SU-DHL-6 (cell line): ENCODE data around the gene SIPA1.

Source experiments
- H2AFZ ChIP-seq: fragments of 200-600 bp; sonication (generic); 2 replicates; pipeline ENCODE4 v1.6.1; 2014; ENCODE audit warnings: low read depth, mild to moderate bottlenecking, moderate library complexity, mixed read lengths, antibody characterized with exemption, low read length; ENCODE audit not compliant: severe bottlenecking
- H3F3A ChIP-seq: fragments of 200-600 bp; shearing (Covaris generic); 2 replicates; pipeline ENCODE4 v1.6.0; 2016; ENCODE audit warnings: antibody characterized with exemption, mild to moderate bottlenecking; ENCODE audit not compliant: insufficient read depth
- H3K27ac ChIP-seq: fragments of 200-600 bp; sonication (generic); 2 replicates; pipeline ENCODE4 v1.5.1; 2016; ENCODE audit warnings: low read depth, mild to moderate bottlenecking, low read length, moderate library complexity, mixed read lengths
- H3K27me3 ChIP-seq: fragments of 200-600 bp; sonication (generic), shearing (Covaris generic); 2 replicates; pipeline ENCODE4 v1.6.0; 2014; ENCODE audit warnings: mild to moderate bottlenecking, low read length
- H3K36me3 ChIP-seq: fragments of 200-600 bp; sonication (generic); 2 replicates; pipeline ENCODE4 v1.6.1; 2014; ENCODE audit warnings: mild to moderate bottlenecking, low read length, mixed read lengths
- H3K4me2 ChIP-seq: fragments of 300-600, 200-600 bp; shearing (Covaris generic), sonication (generic); 2 replicates; pipeline ENCODE4 v1.6.0; 2014; ENCODE audit warnings: low read length, low read depth, mild to moderate bottlenecking; ENCODE audit not compliant: poor library complexity, severe bottlenecking
- H3K4me3 ChIP-seq: fragments of 200-600 bp; sonication (generic); 2 replicates; pipeline ENCODE4 v1.5.1; 2014; ENCODE audit warnings: antibody characterized with exemption, low read length, mild to moderate bottlenecking, mixed read lengths; ENCODE audit not compliant: insufficient read depth, poor library complexity, severe bottlenecking
- H3K79me2 ChIP-seq: fragments of 200-600 bp; sonication (generic); 2 replicates; pipeline ENCODE4 v1.6.1; 2014; ENCODE audit warnings: mild to moderate bottlenecking, low read length, moderate library complexity; ENCODE audit not compliant: insufficient read depth
- H3K9ac ChIP-seq: fragments of 200-600 bp; sonication (generic); 2 replicates; pipeline ENCODE4 v1.7.0; 2014; ENCODE audit warnings: mild to moderate bottlenecking, low read length
- H3K9me2 ChIP-seq: fragments of 200-600 bp; sonication (generic); replicated peaks from 2 replicates; pipeline ENCODE4 v1.6.1; 2014; ENCODE audit warnings: low read length; ENCODE audit not compliant: insufficient read depth
- H3K9me3 ChIP-seq: fragments of 200-600 bp; sonication (generic); 2 replicates; pipeline ENCODE4 v1.6.1; 2014; ENCODE audit warnings: low read length, mixed read lengths; ENCODE audit not compliant: insufficient read depth
- H4K20me1 ChIP-seq: fragments of 200-600 bp; sonication (generic); 2 replicates; pipeline ENCODE4 v1.6.1; 2014; ENCODE audit warnings: low read depth, mild to moderate bottlenecking, antibody characterized with exemption, low read length, moderate library complexity, mixed read lengths
- CTCF ChIP-seq: fragments of 200-600 bp; sonication (generic); IDR thresholded peaks from one replicate; pipeline ENCODE4 v1.5.1; 2017; ENCODE audit warnings: antibody characterized with exemption, mild to moderate bottlenecking, low read length, moderate library complexity; ENCODE audit not compliant: insufficient read depth, poor library complexity, severe bottlenecking
- EZH2phosphoT487 ChIP-seq: fragments of 200-600 bp; sonication (generic), shearing (Covaris generic); conservative IDR thresholded peaks from 2 replicates; pipeline ENCODE4 v1.6.1; 2018; ENCODE audit warnings: mild to moderate bottlenecking, antibody characterized with exemption, low read length, moderate library complexity, mixed read lengths

SIPA1 gene

GRCh38 chr11:65599216-65599954, 38.5 kb upstream of the SIPA1 start:
- Histone ChIP-seq H3K9me2 (no peaks in the 10 kb centered on the region), H3K27ac (no peak overlapping the region), H3K4me2 (no peak overlapping the region), H3K9ac (no peak overlapping the region), H3F3A (no peaks in the 10 kb centered on the region), H4K20me1 (no peaks in the 10 kb centered on the region), H3K36me3 (no peaks in the 10 kb centered on the region), H3K9me3 (no peaks in the 10 kb centered on the region), H3K79me2 (no peaks in the 10 kb centered on the region), H2AFZ (no peak overlapping the region), H3K27me3 (no peaks in the 10 kb centered on the region), H3K4me3 (no peak overlapping the region)
- no peak for TF ChIP-seq CTCF
- TF ChIP-seq EZH2phosphoT487 = no peak

GRCh38 chr11:65599955-65600246, 38.0 kb upstream of the SIPA1 start:
- Histone ChIP-seq H3K9ac (no peak overlapping the region), H4K20me1 (no peaks in the 10 kb centered on the region), H3K27me3 (no peaks in the 10 kb centered on the region), H3K9me3 (no peaks in the 10 kb centered on the region), H3K79me2 (no peaks in the 10 kb centered on the region), H3K4me2 (no peak overlapping the region), H2AFZ (no peak overlapping the region), H3K36me3 (no peaks in the 10 kb centered on the region), H3K4me3 (no peak overlapping the region), H3K9me2 (no peaks in the 10 kb centered on the region), H3K27ac (no peak overlapping the region), H3F3A (no peaks in the 10 kb centered on the region)
- TF ChIP-seq EZH2phosphoT487 = no peak
- TF ChIP-seq CTCF = no peak

- H3K36me3 ChIP-seq = no peaks in the 10 kb centered on the region
- no peak overlapping the region for H3K9ac ChIP-seq
- no peaks in the 10 kb centered on the region for H3K27me3 ChIP-seq
- no peaks in the 10 kb centered on the region for H4K20me1 ChIP-seq
- no peak overlapping the region for H3K27ac ChIP-seq
- H3F3A ChIP-seq = no peaks in the 10 kb centered on the region
- no peak overlapping the region for H3K4me2 ChIP-seq
- no peaks in the 10 kb centered on the region for H3K79me2 ChIP-seq
- H3K4me3 ChIP-seq = no peak overlapping the region
- no peaks in the 10 kb centered on the region for H3K9me2 ChIP-seq
- no peak for TF ChIP-seq CTCF
- no peak for TF ChIP-seq EZH2phosphoT487
- no peaks in the 10 kb centered on the region for H3K9me3 ChIP-seq
- H2AFZ ChIP-seq = no peak overlapping the region
Observed at GRCh38 chr11:65604258-65604657, 33.6 kb upstream of the SIPA1 start.
